Measurements from ENCODE around the gene CUL9.

DNA sequence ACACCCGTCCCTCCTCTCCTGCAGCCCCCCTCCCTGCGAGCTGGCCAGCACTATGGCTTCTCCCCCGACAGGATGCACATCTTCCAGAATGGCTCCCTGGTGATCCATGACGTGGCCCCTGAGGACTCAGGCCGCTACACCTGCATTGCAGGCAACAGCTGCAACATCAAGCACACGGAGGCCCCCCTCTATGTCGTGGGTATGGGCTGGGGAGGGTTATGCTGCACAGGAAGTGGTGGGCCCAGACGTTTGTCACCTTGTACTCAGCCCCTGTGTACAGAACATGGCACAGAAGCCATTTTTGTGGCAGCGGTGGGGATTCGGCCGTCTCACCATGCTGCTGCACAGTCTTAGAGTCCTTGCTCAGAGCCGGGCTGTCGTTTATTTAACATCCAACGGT is 39.9 kb upstream of the CUL9 start:
- TF ChIP-seq, protein P1, sequence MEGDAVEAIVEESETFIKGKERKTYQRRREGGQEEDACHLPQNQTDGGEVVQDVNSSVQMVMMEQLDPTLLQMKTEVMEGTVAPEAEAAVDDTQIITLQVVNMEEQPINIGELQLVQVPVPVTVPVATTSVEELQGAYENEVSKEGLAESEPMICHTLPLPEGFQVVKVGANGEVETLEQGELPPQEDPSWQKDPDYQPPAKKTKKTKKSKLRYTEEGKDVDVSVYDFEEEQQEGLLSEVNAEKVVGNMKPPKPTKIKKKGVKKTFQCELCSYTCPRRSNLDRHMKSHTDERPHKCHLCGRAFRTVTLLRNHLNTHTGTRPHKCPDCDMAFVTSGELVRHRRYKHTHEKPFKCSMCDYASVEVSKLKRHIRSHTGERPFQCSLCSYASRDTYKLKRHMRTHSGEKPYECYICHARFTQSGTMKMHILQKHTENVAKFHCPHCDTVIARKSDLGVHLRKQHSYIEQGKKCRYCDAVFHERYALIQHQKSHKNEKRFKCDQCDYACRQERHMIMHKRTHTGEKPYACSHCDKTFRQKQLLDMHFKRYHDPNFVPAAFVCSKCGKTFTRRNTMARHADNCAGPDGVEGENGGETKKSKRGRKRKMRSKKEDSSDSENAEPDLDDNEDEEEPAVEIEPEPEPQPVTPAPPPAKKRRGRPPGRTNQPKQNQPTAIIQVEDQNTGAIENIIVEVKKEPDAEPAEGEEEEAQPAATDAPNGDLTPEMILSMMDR (IDR thresholded peaks at IDR 0.05): no peak
- TF ChIP-seq POLR2A (IDR thresholded peaks at IDR 0.05): no peak

Data from testis (tissue), 2 donors.